BJ (cell line): ENCODE results near the gene MICAL3. TPM values are rescaled to one million over a fixed set of nuclear protein-coding genes. Genes with fewer than 3 reads are reported as not detected.

Experiments
- CTCF ChIA-PET: fragments of 350-600 bp; formaldehyde crosslinking; extraction: SDS; loops from one replicate; lab custom pipeline; 2021; ENCODE audit warnings: antibody characterized with exemption, inconsistent platforms; lab: Yijun Ruan, JAX
- POLR2A ChIA-PET: fragments of 300-600 bp; sonication (Branson Sonifier 250); formaldehyde crosslinking; extraction: SDS; loops from one replicate; lab custom pipeline; 2021; ENCODE audit warnings: antibody characterized with exemption; lab: Charles Lee
- DNase-seq: peaks from one replicate; pipeline ENCODE4 v3.0.0-alpha.2; 2011; ENCODE audit warnings: low read depth
- H3K27me3 ChIP-seq: 2 replicates; pipeline ENCODE4 v1.6.0; 2011; ENCODE audit warnings: low read length; ENCODE audit not compliant: control insufficient read depth, insufficient read depth
- H3K36me3 ChIP-seq: 2 replicates; pipeline ENCODE4 v1.5.1; 2011; ENCODE audit warnings: low read length; ENCODE audit not compliant: control insufficient read depth, insufficient read depth
- H3K4me3 ChIP-seq: 2 replicates; pipeline ENCODE4 v1.5.1; 2011; ENCODE audit warnings: low read depth, mild to moderate bottlenecking, control low read depth, low read length
- CTCF ChIP-seq: IDR thresholded peaks from 2 replicates; pipeline ENCODE4 v1.5.1; 2011; ENCODE audit warnings: low read depth, mild to moderate bottlenecking, control low read depth, inconsistent platforms, low read length, moderate library complexity; ENCODE audit not compliant: insufficient read depth
- polyA plus RNA-seq: library from polyadenylated mRNA; depleted of rRNA; stranded (reverse); fragments of >200 nt; gene quantifications from 2 replicates; pipeline ENCODE4 v1.2.3, GENCODE V29; 2011

MICAL3 gene
- polyA plus RNA-seq, 1 experiment, result 16.4 TPM

GRCh38 chr22:17774926-17775685 lies 249.3 kb downstream of the MICAL3 start:
- H3K27me3 ChIP-seq, result no peaks in the 10 kb centered on the region
- ChIA-PET POLR2A (no interaction called here), CTCF (interaction anchor here (4.4 kb wide), 1 partner anchor 11 kb away, joined by 23 read pairs; no protein-coding TSS in a partner anchor)
- TF ChIP-seq CTCF, result no peak
- peak overlapping the region; percentile 72; the same call in 1 of the 2 replicates for H3K4me3 ChIP-seq
- H3K36me3 ChIP-seq, result peaks cover 2% of the 10 kb centered on the region
- no peak for DNase-seq

- CTCF ChIA-PET, result interaction anchor here (4.4 to 5.3 kb wide), 2 partner anchors 12 to 32 kb away, joined by 23 to 28 read pairs; no protein-coding TSS in a partner anchor
- H3K36me3 ChIP-seq, result peaks cover 2% of the 10 kb centered on the region
- no peak for DNase-seq
- TF ChIP-seq CTCF, result no peak
- peak within 1 kb of the TSS; percentile 72 for H3K4me3 ChIP-seq
- H3K27me3 ChIP-seq, result no peaks in the 10 kb centered on the region
- POLR2A ChIA-PET, result no interaction called here
Observed at GRCh38 chr22:17774206-17774925, 250.0 kb downstream of the MICAL3 start, which contains the start of gene BID. BID (minus strand) TSS chr22:17774469; CDS start chr22:17750116, 24,353 bp downstream.

- DNase-seq, result no peak
- CTCF ChIA-PET, result interaction anchor here (0.6 to 5.3 kb wide), 5 partner anchors 12 to 265 kb away, joined by 3 to 28 read pairs (median 11); no protein-coding TSS in a partner anchor
- POLR2A ChIA-PET, result no interaction called here
- Histone ChIP-seq H3K4me3 (peak overlapping the region; percentile 72), H3K27me3 (no peaks in the 10 kb centered on the region), H3K36me3 (peaks cover 3% of the 10 kb centered on the region)
- no peak for TF ChIP-seq CTCF
Observed at GRCh38 chr22:17773606-17774205, 250.7 kb downstream of the MICAL3 start.

GRCh38 chr22:17772958-17773605 lies 251.3 kb downstream of the MICAL3 start:
- POLR2A ChIA-PET, result no interaction called here
- CTCF ChIA-PET, result interaction anchor here (0.6 to 5.3 kb wide), 8 partner anchors 10 to 266 kb away, joined by 3 to 28 read pairs (median 4); no protein-coding TSS in a partner anchor
- DNase-seq, result no peak
- no peaks in the 10 kb centered on the region for H3K27me3 ChIP-seq
- peak overlapping the region; percentile 72 for H3K4me3 ChIP-seq
- peaks cover 3% of the 10 kb centered on the region for H3K36me3 ChIP-seq
- no peak for TF ChIP-seq CTCF
